ENCODE results near the gene PARD3B.

The PARD3B gene

DNA sequence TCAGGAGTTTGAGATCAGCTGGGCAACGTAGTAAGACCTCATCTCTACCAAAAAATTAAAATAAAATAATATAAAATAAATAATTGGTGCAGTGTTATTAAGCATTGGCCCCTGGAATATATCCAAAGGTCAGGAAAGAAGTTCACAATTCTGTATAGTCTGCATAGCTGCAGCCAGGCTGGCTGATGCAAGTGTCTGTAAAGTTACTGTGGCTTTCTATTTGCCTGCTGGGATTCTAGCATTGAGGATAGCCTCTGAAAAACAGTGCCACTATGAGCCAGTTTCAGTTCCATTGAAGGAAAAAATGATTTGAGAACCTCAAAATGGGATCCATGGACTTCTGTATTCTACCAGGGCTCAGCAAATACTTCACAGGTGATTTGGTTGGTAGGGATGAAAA lies 208.6 kb downstream of the PARD3B start:
- no peak overlapping the region for H3K4me3 ChIP-seq (ENCODE audit: low read length)
- no peak for DNase-seq (ENCODE audit: low read depth)

GRCh38 chr2:204754898-204755297 lies 209.6 kb downstream of the PARD3B start:
- DNase-seq (ENCODE audit: low read depth): no peak
- no peak for TF ChIP-seq CTCF (conservative IDR thresholded peaks at IDR 0.05; ENCODE audit: low read depth, low read length)
- no peak overlapping the region for H3K4me3 ChIP-seq (ENCODE audit: low read length)

More for the DNA sequence above, 208.6 kb downstream of the PARD3B start:
- TF ChIP-seq CTCF (conservative IDR thresholded peaks at IDR 0.05; ENCODE audit: low read depth, low read length): no peak

GRCh38 chr2:204763974-204764703 lies 218.9 kb downstream of the PARD3B start:
- no peak overlapping the region for H3K4me3 ChIP-seq (ENCODE audit: low read length)
- DNase-seq (ENCODE audit: low read depth): no peak
- no peak for TF ChIP-seq CTCF (conservative IDR thresholded peaks at IDR 0.05; ENCODE audit: low read depth, low read length)

DNA sequence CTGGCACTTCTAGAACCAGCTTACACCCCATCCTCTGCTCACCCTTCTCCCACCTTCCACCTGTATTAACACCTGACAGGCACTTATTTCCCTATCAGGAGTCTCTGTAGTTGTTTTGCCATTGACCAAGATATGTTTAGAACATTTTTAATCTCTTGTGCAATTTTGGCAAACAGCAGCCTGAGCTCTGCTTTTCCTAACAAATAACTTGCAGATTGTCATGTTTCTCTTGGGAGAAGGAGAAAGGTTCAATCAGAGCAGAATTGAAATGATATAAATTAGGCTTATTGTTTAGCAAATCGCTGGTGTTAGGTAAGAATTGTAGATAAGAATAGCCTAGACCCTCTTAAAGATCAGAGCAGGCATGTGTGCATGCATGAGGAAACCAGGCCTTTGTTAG lies 225.5 kb downstream of the PARD3B start:
- H3K4me3 ChIP-seq (ENCODE audit: low read length): no peak overlapping the region
- DNase-seq (ENCODE audit: low read depth): no peak
- TF ChIP-seq CTCF (conservative IDR thresholded peaks at IDR 0.05; ENCODE audit: low read depth, low read length): no peak

DNA sequence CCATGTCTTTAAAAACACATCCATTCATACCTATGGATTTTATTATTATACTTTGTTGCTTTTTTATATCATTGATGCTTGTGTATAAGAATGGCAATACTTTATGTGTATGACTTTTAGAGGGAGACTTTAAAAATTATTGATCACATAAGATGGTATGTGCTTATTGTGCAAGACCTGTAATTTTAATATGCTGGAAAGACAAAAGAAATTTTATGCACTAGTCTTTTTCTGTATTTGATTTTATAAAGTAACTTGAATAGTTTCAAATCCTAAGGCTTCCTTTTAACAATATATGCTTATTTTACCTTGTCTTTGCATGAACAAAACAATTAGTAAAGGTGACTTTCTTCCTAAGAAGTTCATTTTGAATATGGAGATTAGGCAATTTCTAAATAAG lies 226.4 kb downstream of the PARD3B start:
- no peak for TF ChIP-seq CTCF (conservative IDR thresholded peaks at IDR 0.05; ENCODE audit: low read depth, low read length)
- no peak overlapping the region for H3K4me3 ChIP-seq (ENCODE audit: low read length)
- no peak for DNase-seq (ENCODE audit: low read depth)

- H3K4me3 ChIP-seq (ENCODE audit: low read length): no peak overlapping the region
- TF ChIP-seq CTCF (conservative IDR thresholded peaks at IDR 0.05; ENCODE audit: low read depth, low read length): no peak
- DNase-seq (ENCODE audit: low read depth): no peak
Measured at GRCh38 chr2:204772546-204772945, 227.3 kb downstream of the PARD3B start.

DNA sequence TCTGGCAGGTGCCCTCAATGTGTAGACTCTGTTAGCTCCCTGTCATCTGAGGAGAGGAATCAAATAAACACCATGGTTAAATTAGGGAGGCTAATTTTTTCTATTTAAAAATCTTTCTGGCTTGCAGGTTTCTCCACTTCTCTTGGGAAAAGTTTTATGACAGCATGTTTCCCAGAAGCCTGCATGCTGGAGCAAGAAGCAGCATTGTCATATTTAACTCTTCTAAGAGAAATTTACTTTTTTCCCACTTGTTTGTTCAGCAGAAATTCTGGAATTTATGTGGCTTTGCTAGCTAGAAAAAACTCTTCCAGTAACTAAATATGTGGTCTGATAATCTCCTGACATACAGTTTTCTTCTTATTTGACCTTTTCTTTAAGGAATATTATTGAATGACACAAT lies 230.5 kb downstream of the PARD3B start:
- DNase-seq (ENCODE audit: low read depth): no peak
- TF ChIP-seq CTCF (conservative IDR thresholded peaks at IDR 0.05; ENCODE audit: low read depth, low read length): no peak
- H3K4me3 ChIP-seq (ENCODE audit: low read length): no peak overlapping the region

Data from retinal pigment epithelial cell (primary cell).